NCI-H1092 treated with DMSO at 0.1 percent for 48 hours (cell line): ENCODE results near the gene SARS1.

ENCODE experiments used
- DNase-seq: peaks from one replicate; lab custom pipeline; 2025; lab: John Stamatoyannopoulos, UW

The SARS1 gene

DNA sequence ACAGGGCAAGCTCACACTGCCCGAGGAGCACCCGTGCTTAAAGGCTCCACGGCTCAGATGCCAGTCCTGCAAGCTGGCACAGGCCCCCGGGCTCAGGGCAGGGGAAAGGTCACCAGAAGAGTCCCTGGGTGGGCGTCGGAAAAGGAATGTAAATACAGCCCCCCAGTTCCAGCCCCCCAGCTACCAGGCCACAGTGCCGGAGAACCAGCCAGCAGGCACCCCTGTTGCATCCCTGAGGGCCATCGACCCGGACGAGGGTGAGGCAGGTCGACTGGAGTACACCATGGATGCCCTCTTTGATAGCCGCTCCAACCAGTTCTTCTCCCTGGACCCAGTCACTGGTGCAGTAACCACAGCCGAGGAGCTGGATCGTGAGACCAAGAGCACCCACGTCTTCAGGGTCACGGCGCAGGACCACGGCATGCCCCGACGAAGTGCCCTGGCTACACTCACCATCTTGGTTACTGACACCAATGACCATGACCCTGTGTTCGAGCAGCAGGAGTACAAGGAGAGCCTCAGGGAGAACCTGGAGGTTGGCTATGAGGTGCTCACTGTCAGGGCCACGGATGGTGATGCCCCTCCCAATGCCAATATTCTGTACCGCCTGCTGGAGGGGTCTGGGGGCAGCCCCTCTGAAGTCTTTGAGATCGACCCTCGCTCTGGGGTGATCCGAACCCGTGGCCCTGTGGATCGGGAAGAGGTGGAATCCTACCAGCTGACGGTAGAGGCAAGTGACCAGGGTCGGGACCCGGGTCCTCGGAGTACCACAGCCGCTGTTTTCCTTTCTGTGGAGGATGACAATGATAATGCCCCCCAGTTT lies 36.9 kb downstream of the SARS1 start:
- DNase-seq, result no peak

DNA sequence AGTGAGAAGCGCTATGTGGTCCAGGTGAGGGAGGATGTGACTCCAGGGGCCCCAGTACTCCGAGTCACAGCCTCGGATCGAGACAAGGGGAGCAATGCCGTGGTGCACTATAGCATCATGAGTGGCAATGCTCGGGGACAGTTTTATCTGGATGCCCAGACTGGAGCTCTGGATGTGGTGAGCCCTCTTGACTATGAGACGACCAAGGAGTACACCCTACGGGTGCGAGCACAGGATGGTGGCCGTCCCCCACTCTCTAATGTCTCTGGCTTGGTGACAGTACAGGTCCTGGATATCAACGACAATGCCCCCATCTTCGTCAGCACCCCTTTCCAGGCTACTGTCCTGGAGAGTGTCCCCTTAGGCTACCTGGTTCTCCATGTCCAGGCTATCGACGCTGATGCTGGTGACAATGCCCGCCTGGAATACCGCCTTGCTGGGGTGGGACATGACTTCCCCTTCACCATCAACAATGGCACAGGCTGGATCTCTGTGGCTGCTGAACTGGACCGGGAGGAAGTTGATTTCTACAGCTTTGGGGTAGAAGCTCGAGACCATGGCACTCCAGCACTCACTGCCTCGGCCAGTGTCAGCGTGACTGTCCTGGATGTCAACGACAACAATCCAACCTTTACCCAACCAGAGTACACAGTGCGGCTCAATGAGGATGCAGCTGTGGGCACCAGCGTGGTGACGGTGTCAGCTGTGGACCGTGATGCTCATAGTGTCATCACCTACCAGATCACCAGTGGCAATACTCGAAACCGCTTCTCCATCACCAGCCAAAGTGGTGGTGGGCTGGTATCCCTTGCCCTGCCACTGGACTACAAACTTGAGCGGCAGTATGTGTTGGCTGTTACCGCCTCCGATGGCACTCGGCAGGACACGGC lies 37.8 kb downstream of the SARS1 start:
- DNase-seq, result no peak

DNA sequence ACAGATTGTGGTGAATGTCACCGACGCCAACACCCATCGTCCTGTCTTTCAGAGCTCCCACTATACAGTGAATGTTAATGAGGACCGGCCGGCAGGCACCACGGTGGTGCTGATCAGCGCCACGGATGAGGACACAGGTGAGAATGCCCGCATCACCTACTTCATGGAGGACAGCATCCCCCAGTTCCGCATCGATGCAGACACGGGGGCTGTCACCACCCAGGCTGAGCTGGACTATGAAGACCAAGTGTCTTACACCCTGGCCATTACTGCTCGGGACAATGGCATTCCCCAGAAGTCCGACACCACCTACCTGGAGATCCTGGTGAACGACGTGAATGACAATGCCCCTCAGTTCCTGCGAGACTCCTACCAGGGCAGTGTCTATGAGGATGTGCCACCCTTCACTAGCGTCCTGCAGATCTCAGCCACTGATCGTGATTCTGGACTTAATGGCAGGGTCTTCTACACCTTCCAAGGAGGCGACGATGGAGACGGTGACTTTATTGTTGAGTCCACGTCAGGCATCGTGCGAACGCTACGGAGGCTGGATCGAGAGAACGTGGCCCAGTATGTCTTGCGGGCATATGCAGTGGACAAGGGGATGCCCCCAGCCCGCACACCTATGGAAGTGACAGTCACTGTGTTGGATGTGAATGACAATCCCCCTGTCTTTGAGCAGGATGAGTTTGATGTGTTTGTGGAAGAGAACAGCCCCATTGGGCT lies 38.6 kb downstream of the SARS1 start:
- no peak for DNase-seq

DNA sequence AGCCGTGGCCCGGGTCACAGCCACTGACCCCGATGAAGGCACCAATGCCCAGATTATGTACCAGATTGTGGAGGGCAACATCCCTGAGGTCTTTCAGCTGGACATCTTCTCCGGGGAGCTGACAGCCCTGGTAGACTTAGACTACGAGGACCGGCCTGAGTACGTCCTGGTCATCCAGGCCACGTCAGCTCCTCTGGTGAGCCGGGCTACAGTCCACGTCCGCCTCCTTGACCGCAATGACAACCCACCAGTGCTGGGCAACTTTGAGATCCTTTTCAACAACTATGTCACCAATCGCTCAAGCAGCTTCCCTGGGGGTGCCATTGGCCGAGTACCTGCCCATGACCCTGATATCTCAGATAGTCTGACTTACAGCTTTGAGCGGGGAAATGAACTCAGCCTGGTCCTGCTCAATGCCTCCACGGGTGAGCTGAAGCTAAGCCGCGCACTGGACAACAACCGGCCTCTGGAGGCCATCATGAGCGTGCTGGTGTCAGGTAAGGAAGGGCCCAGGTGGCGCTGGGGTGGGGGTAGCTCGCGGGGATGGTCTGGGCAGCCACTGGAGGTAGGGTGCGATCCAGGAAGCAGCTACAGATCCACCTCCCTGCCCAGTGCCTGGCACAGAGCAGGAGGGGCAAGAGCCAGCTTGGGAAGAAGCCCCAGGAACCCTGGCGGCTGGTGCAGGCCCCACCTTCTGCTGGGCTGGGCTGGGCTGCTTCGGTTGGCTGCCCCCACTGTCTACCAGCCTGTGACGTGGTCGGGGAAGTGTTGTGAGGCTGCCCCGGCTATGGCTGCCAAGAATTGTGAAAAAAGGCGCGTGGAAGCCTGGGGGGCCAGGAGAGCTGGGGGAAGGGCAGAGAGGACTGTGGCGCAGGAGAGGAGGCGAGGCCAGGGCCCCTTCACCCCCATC lies 39.4 kb downstream of the SARS1 start:
- peak; percentile 35 for DNase-seq

DNA sequence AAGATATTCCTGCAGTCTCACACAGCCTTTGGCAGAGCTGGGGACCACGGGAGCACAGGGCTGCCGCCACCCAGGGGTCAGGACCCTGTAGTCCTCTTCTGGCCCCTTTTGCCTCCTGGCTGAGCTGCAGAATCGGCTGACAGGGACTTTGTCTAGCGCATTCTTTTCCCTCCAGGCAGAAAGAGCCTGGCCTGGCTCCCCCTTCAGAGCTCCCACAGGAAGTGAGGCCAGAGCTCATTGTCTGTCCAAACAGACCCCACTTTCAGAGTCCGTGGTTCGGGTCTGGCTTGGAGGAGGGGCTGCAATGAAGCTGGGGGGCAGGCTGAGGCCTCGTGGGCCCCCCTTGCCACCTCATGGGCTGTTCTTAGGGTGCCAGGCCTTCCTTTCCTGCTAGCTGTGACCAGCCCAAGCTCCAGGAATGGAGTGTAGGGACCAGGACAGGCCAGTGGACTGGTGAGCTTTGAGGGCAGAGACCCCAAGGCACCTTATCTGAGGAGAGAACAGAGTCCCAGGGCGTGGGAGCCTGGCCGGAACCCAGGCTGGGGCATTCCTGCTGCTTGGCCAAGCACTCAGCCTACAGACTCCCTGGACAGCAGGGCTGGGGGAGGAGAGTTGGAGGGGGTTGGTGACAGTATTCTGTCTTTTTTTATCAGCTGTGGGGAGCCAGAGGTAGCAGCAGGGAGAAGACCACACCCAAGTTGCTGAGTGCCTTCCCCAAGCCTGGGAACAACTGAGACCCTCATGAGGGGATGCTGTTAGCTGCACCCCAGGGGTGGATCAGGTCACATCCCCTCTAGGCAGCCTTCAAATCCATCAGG lies 40.3 kb downstream of the SARS1 start:
- DNase-seq, result no peak

DNA sequence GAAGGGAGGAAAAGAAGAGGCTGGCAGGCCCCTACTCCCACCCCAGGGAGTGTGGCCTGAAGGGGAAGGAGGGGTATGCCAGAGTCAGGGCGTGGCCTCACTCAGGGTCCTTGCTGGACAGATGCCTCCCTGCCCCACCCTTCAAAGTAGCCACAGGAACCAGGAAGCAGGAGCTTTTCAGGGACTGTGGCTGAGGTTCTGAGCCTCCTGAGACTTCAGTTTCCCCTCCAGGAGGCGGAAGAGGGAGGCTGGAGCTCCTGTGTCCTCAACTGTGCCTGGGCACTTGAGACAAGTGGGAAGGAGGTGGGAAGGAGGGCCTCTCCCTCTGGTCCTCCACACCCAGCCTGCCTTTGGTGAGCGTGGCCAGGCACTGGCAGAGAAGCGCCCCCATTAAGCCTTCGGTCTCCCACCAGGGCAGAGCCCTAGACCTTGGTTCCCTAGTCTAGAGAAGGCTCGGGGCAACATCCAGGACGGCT lies 40.9 kb downstream of the SARS1 start:
- DNase-seq, result no peak

DNA sequence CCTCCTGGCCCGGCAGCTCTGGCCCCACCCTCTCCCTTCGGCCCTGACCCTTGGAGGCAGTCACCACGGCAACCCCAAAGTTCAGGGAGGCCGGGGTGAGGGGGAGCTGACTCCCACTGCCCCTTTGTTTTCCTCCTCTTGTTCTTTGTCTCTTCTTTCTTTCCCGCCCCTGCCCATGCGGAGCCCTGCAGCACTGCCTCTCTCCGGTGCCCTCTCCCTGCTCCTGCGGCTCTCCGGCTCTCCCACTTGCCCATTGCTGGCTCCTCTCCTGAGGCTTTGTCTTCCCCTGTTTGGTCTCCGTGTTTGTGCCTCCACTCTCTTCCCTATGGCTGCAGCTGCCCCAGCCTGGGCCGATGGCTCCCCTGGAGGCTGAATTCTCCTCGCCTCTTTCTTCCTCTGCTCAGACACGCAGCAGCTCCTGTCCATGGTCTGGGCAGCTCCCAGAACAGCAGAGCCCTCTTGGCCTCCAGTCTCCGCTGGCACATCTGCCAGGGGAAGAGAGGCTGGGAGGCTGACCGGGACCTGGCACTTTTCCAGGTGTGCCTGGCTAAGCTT lies 41.5 kb downstream of the SARS1 start:
- no peak for DNase-seq

DNA sequence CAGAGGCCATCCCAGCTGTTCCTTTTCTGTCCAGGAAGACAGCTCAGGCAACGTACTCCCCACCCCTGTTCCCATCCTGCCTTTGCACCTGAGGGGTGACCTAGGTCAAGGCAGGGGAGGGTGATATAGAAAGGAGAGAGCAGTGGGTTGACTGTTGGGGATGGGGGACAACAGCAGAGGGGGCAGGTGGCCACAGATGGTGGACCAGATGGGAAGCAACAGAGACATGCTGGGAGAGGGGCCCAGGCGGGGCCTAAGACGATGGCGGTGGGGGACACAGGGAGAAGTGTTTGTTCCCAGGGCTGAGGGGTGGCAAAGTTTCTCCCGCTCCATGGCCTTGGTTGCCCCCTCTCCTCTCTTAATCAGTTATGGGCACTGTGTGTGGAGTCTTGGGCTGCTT lies 42.0 kb downstream of the SARS1 start:
- no peak for DNase-seq

DNA sequence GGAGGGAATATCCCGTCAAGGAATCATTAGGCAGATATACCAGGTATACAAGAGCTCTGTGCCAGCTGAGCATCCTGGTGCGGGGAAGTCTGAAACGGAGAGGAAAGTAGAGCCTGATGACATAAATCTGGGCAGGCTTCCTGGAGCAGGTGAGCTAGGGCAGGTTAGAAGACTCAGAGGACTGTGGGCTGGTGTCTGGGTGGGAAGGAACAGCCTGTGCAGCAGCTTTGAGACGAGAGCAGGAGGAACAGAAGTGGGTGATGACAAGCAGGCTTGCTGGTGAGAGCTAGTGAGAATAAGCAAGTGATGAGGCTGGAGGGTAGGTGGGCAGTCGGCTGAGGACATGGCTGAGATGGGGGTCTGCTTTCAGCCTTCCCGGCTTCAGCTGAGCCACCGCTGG lies 42.4 kb downstream of the SARS1 start:
- no peak for DNase-seq

DNA sequence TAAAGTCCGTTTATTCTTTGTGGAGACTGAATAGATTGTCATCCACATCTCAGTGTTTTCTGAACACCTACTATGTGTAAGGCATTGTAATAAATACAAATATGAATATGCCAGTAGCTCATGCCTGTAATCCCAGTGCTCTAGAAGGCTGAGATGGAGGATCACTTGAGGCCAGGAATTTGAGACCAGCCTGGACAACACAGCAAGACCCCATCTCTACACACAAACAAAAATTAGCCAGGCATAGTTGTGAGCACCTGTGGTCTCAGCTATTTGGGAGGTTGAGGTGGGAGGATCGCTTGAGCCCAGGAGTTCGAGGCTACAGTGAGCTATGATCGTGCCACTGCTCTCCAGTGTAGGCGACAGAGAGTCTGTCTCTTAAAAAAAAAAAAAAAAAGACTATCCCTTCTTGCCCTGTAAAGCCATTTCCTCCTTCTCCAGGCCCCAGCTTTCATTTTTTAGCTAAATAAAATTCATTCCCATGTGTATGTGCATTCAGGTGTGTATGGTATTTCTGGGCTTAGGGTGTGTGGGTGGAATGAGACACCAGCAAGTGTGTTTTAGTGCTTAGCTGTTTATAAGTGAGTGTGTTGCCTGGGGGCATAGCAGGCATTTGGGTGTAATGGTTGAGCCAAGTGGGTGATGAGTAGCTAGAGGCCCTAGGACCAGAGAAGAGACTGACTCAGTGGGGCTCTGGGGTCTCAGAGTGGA lies 43.4 kb downstream of the SARS1 start:
- no peak for DNase-seq

DNA sequence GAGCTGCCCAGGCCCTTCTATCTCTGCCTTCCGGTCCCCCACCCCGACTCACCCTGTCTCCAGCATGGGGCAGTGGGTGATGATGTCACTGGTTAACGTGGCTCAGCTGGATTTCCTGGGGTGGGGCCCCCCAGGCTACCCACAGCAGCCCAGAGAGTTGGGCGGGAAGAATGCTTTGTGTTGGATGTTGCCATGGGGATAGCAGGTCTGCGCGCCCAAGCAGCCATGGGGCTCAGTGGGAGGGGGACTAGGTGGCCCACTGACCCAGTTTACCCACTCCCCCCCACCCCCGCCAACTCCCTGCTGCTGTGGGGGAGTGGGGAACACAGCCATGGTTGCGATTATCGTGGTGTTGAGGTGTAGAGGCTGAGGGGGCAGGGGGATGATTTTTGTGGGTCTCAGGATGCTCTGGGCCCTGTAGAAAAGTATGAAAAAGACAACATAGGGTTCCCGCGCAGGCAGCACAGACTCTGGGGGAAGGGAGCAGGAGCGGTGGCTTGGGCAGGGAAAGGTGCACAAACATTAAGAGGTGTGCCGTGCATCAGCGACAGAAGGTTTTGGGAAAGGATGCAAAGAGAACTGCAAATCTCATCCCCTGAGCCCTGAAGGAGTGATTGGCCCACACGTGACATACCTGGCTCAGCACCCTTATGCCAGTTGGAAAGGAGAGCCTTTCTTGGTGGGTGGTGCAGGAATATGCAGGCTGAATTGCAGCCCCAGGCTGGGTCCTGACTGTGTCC lies 44.1 kb downstream of the SARS1 start:
- DNase-seq, result no peak

DNA sequence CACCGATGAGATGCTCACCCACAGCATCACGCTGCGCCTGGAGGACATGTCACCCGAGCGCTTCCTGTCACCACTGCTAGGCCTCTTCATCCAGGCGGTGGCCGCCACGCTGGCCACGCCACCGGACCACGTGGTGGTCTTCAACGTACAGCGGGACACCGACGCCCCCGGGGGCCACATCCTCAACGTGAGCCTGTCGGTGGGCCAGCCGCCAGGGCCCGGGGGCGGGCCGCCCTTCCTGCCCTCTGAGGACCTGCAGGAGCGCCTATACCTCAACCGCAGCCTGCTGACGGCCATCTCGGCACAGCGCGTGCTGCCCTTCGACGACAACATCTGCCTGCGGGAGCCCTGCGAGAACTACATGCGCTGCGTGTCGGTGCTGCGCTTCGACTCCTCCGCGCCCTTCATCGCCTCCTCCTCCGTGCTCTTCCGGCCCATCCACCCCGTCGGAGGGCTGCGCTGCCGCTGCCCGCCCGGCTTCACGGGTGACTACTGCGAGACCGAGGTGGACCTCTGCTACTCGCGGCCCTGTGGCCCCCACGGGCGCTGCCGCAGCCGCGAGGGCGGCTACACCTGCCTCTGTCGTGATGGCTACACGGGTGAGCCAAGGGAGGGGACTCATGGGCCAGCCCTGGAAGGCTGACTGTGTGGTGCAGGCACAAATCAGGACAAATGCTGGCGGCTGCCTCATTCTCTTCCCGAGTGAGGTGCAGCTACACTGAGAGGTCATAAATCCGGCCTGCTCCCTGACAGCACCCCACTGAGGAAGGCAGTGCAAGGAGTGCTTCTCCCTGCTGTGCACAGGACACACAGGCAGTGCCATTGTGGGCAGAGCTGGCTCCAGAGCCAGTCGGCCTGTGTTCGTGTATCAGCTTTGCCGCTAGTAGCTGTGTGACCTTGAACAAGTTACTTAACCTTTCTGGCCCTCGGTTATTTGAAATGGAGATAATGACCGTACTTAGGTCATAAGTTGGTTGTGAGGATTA lies 45.1 kb downstream of the SARS1 start:
- no peak for DNase-seq

DNA sequence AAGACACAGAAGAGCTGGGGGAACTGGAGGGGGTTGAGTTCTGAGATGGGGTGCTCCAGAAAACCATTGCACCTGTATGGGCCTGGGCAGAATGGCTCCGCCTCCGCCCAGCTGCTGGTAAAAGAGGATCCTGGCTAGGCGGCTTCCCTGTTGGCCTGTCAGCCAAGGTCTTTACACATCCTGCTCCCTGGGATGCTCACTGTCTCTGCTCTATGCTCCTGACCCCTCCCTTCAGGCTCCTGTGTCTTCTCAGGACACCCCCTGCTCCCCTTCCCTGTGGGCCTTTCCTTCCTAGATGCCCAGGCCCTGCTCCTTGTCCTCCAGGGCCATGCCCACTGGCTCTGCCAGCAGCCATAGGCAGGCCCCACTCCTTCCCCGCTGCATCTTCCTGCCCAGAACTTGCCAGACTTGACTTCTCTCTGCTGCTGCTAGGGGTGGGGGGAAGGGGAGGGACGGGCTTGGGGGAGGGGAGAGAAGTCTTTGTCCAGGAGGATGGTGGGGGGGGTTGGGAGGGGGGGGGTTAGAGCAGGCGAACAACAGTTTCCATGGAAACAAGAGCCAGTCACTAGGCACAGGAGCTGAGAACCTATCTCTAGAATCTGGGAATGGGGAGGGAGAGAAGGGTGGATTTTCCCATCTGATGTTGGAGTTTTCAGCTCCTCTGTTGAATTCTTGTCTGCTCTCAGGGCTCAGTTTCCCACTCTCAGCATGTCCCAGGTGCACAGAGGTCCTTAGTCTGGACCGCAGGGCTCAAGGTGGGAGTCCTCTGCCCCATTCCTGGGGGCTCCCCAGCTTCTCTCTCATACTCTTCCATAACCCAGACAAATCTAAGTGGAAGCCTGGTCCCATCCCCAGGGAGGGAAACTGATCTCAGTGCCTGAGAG lies 46.2 kb downstream of the SARS1 start:
- DNase-seq, result no peak

DNA sequence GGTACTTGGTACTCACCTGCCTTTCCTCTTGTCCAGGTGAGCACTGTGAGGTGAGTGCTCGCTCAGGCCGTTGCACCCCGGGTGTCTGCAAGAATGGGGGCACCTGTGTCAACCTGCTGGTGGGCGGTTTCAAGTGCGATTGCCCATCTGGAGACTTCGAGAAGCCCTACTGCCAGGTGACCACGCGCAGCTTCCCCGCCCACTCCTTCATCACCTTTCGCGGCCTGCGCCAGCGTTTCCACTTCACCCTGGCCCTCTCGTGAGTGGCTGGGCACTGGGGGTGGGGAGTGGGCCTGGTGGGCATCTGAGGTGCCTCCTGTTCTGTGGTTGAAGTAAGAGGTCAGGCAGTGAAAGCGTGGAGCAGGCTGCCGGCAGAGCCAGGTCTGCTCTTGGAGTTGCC lies 47.3 kb downstream of the SARS1 start:
- no peak for DNase-seq

DNA sequence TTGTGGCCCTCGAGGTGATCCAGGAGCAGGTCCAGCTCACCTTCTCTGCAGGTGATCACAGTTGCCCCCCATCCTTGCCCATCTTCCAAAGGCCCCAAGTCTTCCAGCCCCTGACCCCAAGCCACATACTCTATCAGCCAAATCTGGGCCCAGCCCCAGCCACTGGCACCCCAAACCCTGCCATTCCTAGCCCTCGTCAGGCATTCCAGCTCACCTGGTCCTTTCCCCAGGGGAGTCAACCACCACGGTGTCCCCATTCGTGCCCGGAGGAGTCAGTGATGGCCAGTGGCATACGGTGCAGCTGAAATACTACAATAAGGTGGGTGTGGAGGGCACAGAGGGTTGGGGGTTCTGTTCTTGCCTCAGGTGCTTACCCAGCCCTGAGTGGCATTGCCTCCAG lies 47.9 kb downstream of the SARS1 start:
- no peak for DNase-seq

DNA sequence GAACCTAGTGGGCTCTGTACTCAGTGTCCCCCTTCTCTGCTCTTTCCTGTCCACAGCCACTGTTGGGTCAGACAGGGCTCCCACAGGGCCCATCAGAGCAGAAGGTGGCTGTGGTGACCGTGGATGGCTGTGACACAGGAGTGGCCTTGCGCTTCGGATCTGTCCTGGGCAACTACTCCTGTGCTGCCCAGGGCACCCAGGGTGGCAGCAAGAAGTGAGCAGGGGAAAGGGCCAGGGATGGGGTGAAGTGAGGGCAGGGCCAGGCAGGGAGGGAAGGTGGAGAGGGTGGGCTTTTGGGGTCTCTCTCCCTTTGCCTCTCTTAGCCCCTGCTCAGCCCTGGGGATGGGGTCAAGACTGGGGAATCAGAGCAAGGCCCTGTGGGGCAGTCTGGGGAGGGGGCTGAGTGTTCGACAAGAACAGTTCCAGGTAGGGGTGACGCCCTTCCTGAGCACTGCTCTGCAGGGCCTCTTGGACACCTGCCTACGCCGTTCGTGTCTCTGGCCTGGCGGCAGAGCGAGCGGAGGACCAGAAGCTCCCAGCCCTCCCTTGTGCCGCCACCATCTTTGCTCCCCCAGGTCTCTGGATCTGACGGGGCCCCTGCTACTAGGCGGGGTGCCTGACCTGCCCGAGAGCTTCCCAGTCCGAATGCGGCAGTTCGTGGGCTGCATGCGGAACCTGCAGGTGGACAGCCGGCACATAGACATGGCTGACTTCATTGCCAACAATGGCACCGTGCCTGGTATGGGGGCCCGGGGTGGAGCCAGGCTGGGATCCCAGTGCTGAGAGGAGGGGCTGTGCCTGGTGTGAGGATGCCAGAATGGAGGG lies 48.7 kb downstream of the SARS1 start:
- no peak for DNase-seq
